ENCODE results near the gene C16orf54. TPM values are rescaled to one million over a fixed set of nuclear protein-coding genes. Genes with fewer than 3 reads are reported as not detected.

The C16orf54 gene, protein sequence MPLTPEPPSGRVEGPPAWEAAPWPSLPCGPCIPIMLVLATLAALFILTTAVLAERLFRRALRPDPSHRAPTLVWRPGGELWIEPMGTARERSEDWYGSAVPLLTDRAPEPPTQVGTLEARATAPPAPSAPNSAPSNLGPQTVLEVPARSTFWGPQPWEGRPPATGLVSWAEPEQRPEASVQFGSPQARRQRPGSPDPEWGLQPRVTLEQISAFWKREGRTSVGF
- total RNA-seq (2022; extraction: Qiagen RNA extraction; ENCODE audit: low read depth) = not detected in 5 replicates

DNA sequence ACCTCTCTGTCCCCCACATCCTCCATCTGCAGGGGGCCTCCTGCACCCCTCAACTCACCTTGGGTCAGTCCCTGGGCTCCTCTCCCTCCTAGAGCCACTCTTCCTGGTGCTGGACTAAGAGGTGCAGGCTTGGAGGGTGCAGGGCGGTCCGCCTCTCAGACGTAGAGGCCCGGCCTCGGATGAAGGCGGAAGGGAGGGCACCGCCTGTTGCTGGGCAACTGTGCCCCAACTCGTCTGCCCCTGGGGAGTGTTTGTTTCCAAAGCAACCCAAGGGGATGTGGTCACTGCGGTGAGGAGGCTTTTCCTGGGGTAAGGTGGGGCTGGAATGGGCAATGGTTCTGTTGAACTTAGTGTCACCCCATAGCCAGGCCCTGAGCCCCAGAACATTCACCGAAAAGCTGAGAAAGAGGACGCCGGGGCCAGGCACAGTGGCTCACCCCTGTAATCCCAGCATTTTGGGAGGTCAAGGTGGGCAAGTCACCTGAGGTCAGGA, at the start of gene C16orf54:
Gene C16orf54, minus strand, starts transcription at position 138 of the 493 bp plus-strand sequence. CDS start 1,039 bp downstream, outside the sequence.

DNA sequence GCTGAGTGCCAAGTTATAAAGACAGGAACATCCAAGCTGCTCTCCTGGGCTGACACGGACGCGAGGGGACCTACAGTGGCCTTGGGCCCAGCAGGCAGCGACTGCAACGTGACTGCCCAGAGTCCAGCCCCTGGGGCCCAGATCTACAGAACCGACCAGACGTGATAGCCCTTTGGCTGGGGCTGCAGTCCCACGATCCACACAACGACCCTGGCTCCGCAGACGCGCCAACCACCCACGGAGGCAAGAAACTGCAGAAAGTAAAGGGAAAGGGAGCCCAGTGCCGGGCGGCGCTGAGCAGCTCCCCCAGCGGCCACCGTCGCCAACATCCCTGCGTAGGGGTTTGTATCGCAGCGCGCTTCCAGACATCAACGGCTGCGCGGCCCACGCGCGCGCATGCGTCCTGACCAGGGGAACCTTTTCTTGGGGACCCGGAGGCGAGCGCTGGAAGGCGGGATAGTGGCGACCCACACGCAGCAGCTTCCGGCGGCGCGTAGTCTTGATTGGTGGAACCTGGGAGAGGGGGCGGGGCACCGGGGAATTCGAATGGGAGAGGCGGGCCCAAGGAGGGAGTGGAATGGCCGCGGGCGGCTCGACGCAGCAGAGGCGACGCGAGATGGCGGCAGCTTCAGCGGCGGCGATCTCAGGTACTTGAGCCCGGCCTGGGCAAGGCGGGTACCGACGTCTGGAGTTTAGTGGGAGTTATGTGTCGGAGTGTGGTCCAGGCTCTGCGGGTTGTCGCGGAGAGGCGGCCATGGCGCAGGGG, 44.6 kb upstream of the C16orf54 start, which contains the start of gene KIF22:
Gene KIF22, plus strand, starts transcription at position 569 of the 766 bp plus-strand sequence. Its CDS starts 9 bp downstream, at position 578.

DNA sequence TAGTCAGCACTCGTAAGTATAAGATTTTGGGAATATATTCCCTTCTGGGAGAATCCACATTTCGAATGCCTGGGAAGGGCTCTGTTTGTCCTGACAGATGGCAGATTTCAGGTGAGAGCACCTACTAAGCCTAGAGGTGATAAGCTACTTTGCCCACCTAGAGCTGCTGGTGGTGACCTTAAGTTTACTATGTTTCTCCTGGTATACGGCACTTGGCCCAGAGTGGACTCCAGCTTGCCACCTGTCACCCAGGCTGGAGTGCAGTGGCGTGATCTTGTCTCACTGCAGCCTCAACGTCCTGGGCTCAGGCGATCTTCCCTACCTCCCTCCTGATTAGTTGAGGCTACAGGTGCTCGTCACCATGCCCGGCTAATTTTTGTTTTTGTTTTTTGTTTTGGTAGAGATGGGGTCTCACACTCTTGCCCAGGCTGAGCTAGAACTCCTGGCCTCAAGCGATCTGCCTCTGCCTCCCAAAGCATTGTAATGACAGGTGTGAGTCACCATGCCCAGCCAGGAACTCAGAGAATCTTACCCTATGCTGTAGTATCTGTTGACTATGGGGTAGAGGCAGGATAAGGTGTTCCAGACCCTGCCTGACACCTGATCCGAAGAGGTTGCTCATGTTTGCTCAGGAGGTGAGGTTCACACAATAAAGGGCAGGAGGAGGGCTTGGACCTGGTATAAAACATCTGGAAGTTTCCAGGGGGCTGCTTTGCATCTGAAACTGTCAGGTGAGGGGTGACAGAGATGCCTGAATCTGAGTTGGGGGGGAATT, 32.0 kb upstream of the C16orf54 start, which contains the start of gene ZG16:
Gene ZG16, plus strand, starts transcription at position 681 of the 775 bp plus-strand sequence. CDS start 1,011 bp downstream, outside the sequence.

Other genes starting within 250 kb of the C16orf54 start
- 26.9 to 44.4 TPM (median 33.2 TPM) in 5 replicates for gene NPIPB12, start 239.6 kb downstream of the C16orf54 start, total RNA-seq (2022; extraction: Qiagen RNA extraction; ENCODE audit: low read depth)
- gene SPN, start 82.7 kb downstream of the C16orf54 start, total RNA-seq (2022; extraction: Qiagen RNA extraction; ENCODE audit: low read depth) = 0.03 TPM in 2 of 5 replicates, not detected in the others
- gene QPRT, start 66.8 kb downstream of the C16orf54 start, total RNA-seq (2022; extraction: Qiagen RNA extraction; ENCODE audit: low read depth) = 0.59 to 1.4 TPM (median 0.83 TPM) in 5 replicates
- not detected in 5 replicates for gene ZG16, start 32.3 kb upstream of the C16orf54 start, total RNA-seq (2022; extraction: Qiagen RNA extraction; ENCODE audit: low read depth)
- gene KIF22, start 44.8 kb upstream of the C16orf54 start, total RNA-seq (2022; extraction: Qiagen RNA extraction; ENCODE audit: low read depth) = 87.1 to 102 TPM (median 95.2 TPM) in 5 replicates
- gene MAZ, start 60.5 kb upstream of the C16orf54 start, total RNA-seq (2022; extraction: Qiagen RNA extraction; ENCODE audit: low read depth) = 180 to 210 TPM (median 192 TPM) in 5 replicates
- 0.30 to 0.43 TPM (median 0.34 TPM) in 5 replicates for gene PRRT2, start 66.2 kb upstream of the C16orf54 start, total RNA-seq (2022; extraction: Qiagen RNA extraction; ENCODE audit: low read depth)
- gene PAGR1, start 70.2 kb upstream of the C16orf54 start, total RNA-seq (2022; extraction: Qiagen RNA extraction; ENCODE audit: low read depth) = 36.8 to 51.9 TPM (median 45.4 TPM) in 5 replicates
- gene MVP, start 74.5 kb upstream of the C16orf54 start, total RNA-seq (2022; extraction: Qiagen RNA extraction; ENCODE audit: low read depth) = 116 to 134 TPM (median 120 TPM) in 5 replicates
- 73.6 to 101 TPM (median 98.3 TPM) in 5 replicates for gene CDIPT, start 117.2 kb upstream of the C16orf54 start, total RNA-seq (2022; extraction: Qiagen RNA extraction; ENCODE audit: low read depth)
- gene SEZ6L2, start 153.6 kb upstream of the C16orf54 start, total RNA-seq (2022; extraction: Qiagen RNA extraction; ENCODE audit: low read depth) = 20.8 to 24.4 TPM (median 21.7 TPM) in 5 replicates
- gene ASPHD1, start 154.5 kb upstream of the C16orf54 start, total RNA-seq (2022; extraction: Qiagen RNA extraction; ENCODE audit: low read depth) = 23.0 to 29.4 TPM (median 26.9 TPM) in 5 replicates
- 15.4 to 21.6 TPM (median 19.2 TPM) in 5 replicates for gene KCTD13, start 180.2 kb upstream of the C16orf54 start, total RNA-seq (2022; extraction: Qiagen RNA extraction; ENCODE audit: low read depth)
- gene TMEM219, start 216.1 kb upstream of the C16orf54 start, total RNA-seq (2022; extraction: Qiagen RNA extraction; ENCODE audit: low read depth) = 91.6 to 102 TPM (median 95.7 TPM) in 5 replicates
- gene TAOK2, start 227.9 kb upstream of the C16orf54 start, total RNA-seq (2022; extraction: Qiagen RNA extraction; ENCODE audit: low read depth) = 31.2 to 38.4 TPM (median 34.6 TPM) in 5 replicates
- gene HIRIP3, start 249.6 kb upstream of the C16orf54 start, total RNA-seq (2022; extraction: Qiagen RNA extraction; ENCODE audit: low read depth) = 13.2 to 17.1 TPM (median 14.0 TPM) in 5 replicates